Suppressor macrophage treated with lipopolysaccharide for 4 hours (primary cell): ENCODE data around the gene SHISAL1.

Experiments used
- DNase-seq: peaks from one replicate; pipeline ENCODE4 v3.0.0-alpha.2; 2020

SHISAL1 gene

GRCh38 chr22:44276041-44276440 is 36.7 kb downstream of the SHISAL1 start:
- DNase-seq = no peak

- no peak for DNase-seq
Observed at GRCh38 chr22:44275631-44275995, 37.1 kb downstream of the SHISAL1 start.

- no peak for DNase-seq
Observed at GRCh38 chr22:44274918-44275630, 37.7 kb downstream of the SHISAL1 start.

GRCh38 chr22:44273175-44273574 is 39.6 kb downstream of the SHISAL1 start:
- DNase-seq = no peak

- no peak for DNase-seq
Observed at GRCh38 chr22:44272401-44272771, 40.4 kb downstream of the SHISAL1 start.

GRCh38 chr22:44271732-44272400 is 40.9 kb downstream of the SHISAL1 start:
- DNase-seq = no peak

GRCh38 chr22:44271010-44271500 is 41.7 kb downstream of the SHISAL1 start:
- DNase-seq = no peak

GRCh38 chr22:44270556-44270880 is 42.2 kb downstream of the SHISAL1 start:
- no peak for DNase-seq

GRCh38 chr22:44269757-44270555 is 42.8 kb downstream of the SHISAL1 start:
- no peak for DNase-seq

- DNase-seq = no peak
Observed at GRCh38 chr22:44269117-44269498, 43.6 kb downstream of the SHISAL1 start.

- DNase-seq = no peak
Observed at GRCh38 chr22:44268431-44269116, 44.2 kb downstream of the SHISAL1 start.

- DNase-seq = no peak
Observed at GRCh38 chr22:44267856-44268255, 44.9 kb downstream of the SHISAL1 start.

GRCh38 chr22:44266796-44267760 is 45.7 kb downstream of the SHISAL1 start:
- no peak for DNase-seq

GRCh38 chr22:44263547-44263946 is 49.2 kb downstream of the SHISAL1 start:
- no peak for DNase-seq

- DNase-seq = no peak
Observed at GRCh38 chr22:44261861-44262595, 50.7 kb downstream of the SHISAL1 start.

- DNase-seq = no peak
Observed at GRCh38 chr22:44261164-44261860, 51.4 kb downstream of the SHISAL1 start.

- DNase-seq = no peak
Observed at GRCh38 chr22:44260216-44261035, 52.3 kb downstream of the SHISAL1 start.

- no peak for DNase-seq
Observed at GRCh38 chr22:44259366-44260215, 53.2 kb downstream of the SHISAL1 start.
